ENCODE measurements around the gene TRAPPC3.
"Not testable (repeated sequence)": the region's sequence is repeated elsewhere in the genome, so short reads cannot be mapped to it uniquely, and the experiment has no call there.

Gene TRAPPC3

GRCh38 chr1:36166136-36166535, 16.9 kb upstream of the TRAPPC3 start:
- DNase-seq = no peak

- DNase-seq = no peak
Measured at GRCh38 chr1:36165145-36165544, 15.9 kb upstream of the TRAPPC3 start.

DNA sequence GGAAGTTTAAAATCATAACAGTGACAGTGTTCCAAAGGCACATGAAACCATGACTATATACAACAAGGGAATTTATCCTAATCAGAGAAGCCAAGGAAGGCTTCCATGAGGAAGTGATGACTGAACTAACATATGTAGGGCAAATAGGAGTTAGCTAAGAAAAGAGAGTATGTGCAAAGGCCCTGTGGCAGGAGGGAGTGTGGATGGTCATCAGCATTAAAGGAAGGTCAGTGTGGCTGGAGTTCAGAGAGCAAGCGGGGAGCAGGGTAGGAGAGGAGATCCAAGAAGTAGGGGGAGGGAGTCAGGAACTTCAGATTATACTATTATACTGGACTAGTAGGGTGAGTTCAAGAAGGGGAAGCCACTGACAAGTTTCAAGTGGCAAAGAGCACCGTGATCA, 15.1 kb upstream of the TRAPPC3 start:
- DNase-seq = no peak

DNA sequence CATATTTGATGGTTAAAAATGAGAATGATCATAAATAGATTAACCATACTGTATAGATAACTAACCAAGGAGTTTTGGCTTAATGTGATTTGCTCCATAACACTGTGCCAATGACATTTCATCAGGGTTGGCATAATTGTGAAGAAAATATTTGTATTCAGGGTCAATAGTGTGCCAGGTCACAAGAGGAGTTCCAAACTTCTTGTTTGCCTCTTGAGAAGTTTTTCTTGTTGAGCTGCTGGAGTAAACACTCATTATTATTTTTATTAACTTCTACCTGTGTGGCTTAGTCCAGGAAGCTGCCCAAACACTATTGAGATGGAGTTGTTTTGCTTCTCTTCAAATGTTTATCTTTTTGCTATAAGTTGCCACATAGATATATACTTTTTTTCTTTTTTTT, 14.1 kb upstream of the TRAPPC3 start:
- DNase-seq = no peak

GRCh38 chr1:36162680-36163239, 13.5 kb upstream of the TRAPPC3 start:
- no peak for DNase-seq

- DNase-seq = no peak
Measured at GRCh38 chr1:36161641-36162531, 12.6 kb upstream of the TRAPPC3 start.

- no peak for DNase-seq
Measured at GRCh38 chr1:36160949-36161485, 11.7 kb upstream of the TRAPPC3 start.

DNA sequence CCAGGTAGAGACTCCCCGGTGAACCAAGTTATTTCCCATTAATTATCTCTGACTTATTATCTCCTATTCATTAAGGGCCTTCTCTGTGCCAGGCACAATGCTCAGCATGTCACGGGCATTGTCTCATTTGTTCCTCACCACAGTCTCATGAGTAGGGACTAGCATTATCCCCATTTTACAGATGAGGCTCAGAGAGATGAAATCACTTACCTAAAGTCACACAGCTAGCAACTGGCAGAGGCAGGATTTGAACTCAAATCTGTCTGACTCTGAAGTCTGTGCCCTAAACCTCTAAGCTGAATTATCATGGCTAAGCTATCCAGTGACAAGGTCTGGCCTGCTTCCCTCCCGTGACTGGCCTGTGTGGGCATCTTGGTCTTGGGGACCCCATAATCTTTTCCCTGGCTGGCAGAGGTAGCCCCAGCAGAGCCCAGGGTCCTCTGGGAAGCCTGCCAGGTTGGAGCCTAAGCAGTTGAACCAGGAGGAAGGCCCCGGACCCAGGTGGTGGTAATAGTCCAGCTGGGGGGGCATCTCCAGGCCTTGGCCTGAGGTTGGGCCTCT, 11.2 kb upstream of the TRAPPC3 start:
- DNase-seq = no peak

DNA sequence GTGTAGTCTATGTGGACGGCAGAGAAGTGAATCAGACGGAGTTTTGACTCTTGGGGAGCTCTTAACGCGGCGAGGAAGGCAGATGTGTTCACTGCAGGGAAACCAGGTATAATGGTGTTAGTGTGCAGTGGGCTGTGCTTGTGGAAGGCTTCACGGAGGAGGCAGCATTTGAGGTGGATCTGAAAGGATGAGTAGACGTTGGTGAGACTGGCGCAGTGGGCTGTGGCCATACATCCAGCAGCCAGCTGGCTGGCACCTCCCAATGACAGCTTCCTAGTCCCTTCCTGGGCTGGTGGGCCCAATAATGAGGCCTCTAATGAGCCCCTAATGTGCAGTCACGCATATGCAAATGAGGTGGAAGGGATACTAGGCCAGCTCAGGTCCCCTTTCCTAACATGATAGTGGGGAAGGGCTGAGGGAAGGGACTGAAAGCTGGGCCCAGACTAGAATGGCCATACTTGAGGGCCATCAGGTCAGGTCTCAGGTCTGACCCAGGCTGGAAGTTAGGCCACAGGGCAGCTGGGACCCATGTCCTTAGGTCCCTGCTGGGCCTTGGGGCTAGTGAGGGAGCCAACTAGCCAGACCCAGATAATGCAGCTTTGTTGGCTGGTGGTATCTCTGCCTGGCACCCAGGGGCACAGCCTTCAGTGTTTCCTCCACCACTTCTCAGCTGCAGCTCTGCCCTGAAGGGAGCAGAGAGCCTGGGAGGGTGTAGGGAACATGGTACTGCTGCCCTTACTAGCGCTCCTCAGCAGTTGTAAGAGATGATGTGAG, 10.5 kb upstream of the TRAPPC3 start:
- no peak for DNase-seq

DNA sequence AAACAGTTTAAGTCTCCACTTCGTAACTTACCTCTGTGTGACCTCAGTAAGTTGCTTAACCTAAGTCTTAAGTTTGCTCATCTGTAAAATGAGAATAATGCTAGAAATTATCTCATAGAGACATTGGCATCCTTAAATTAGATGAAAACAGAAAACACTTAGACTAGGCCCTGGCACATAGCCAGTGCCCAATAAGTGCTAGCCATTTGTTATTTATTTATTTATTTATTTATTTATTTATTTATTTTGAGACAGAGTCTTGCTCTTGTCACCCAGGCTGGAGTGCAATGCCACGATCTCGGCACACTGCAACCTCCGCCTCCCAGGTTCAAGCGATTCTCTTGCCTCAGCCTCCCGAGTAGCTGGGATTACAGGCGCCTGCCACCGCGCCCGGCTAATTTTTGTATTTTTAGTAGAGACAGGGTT, 9.6 kb upstream of the TRAPPC3 start:
- not testable (repeated sequence) for DNase-seq

GRCh38 chr1:36157973-36158826, 8.9 kb upstream of the TRAPPC3 start:
- no peak for DNase-seq

DNA sequence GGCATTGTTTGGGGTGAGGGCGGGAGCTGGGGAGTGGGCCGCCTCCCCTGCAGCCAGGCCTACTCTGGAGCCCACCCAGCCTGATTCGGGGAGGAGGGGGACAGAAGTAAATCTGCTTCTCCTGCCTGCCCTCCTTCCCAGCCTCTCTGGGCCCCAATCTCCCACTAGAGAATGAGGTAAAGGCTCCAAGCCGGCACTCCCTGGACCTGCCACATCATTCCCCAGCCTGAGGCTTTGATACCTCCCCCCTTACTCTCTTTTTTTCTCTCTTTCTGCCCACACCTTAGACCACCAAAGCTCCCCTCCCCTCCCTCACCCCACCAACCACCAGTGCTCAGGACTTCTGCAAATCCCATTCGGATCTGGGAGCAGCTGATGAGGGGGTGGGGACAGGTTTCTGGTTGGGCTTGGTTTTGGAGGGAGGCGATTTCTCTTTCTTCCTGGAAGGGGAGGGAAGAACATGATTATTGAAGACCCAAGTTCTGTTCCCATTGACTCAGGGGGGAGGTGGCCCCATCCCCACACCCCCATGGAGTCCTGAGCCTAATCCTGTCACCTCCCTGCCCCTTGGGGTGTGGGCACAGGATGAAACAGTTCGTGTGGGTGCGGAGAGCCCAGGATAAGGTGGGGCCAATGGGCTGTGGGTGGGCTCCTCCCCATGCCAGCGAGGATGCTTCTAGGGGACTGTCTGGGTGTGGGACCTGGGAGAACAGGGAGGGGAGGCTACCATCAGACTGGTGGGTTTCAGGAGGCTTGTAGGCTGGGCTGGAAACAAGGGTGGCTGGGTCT, 8.0 kb upstream of the TRAPPC3 start:
- DNase-seq = no peak

- no peak for DNase-seq
Measured at GRCh38 chr1:36156329-36157114, 7.2 kb upstream of the TRAPPC3 start.

GRCh38 chr1:36155408-36156328, 6.4 kb upstream of the TRAPPC3 start, which contains the start of gene MAP7D1:
Gene MAP7D1 (plus strand): TSS chr1:36156160. CDS start chr1:36156418, 258 bp downstream.
- DNase-seq = no peak

GRCh38 chr1:36154765-36155407, 5.6 kb upstream of the TRAPPC3 start:
- no peak for DNase-seq

GRCh38 chr1:36154335-36154734, 5.0 kb upstream of the TRAPPC3 start:
- no peak for DNase-seq

DNA sequence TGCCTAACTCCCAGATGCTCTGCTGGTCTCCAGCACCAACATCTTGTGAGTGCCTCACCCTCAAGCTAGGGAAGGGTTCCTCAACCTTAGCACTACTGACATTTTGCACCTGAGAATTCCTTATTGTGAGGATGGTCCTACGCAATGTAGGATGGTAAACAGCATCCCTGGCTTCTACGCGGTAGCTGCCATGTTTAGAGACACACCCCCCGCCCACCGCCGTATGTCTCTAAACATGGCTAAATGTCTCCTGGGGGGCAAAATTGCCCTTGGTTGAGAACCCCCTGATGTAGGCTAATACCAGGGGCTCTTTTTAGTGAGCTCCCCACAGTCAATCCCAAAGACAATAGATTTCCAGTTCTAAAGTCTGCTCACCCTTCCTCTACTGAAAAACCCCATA, 4.2 kb upstream of the TRAPPC3 start:
- no peak for DNase-seq

- DNase-seq = no peak
Measured at GRCh38 chr1:36151845-36152203, 2.5 kb upstream of the TRAPPC3 start.

All from NCI-H187 treated with DMSO at 0.1 percent for 48 hours (cell line).